Measurements from ENCODE around the gene GNB3.

DNA sequence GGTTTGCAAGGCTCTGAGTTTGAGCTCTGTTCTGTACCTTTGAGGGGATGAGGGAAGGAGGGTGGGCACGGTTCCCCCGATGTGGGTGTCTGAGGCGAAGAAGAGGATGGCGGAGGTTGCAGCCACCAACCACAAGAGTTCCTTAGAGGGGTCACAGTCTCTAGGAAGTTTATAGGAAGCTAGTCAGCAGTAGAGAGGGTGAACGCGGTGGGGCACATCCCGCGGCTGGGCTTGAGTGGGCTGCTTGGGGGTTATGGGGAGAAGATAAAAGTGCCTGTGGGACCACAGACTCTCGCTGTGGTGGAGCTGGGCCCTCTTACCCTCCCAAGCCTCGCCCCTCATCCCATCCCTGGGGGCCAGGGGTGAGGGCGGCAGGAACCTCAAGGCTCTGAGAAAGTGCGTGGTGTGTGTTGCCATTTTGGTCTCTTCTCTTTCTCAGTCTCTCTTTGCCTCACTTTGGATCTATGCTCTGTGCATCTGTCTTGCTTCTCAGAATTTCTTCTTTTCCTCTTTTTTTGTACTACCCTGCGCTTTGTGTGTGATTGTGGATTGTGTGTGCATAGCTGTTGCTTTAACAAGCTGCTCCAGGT, 48.7 kb upstream of the GNB3 start:
- TF ChIP-seq, protein P1, sequence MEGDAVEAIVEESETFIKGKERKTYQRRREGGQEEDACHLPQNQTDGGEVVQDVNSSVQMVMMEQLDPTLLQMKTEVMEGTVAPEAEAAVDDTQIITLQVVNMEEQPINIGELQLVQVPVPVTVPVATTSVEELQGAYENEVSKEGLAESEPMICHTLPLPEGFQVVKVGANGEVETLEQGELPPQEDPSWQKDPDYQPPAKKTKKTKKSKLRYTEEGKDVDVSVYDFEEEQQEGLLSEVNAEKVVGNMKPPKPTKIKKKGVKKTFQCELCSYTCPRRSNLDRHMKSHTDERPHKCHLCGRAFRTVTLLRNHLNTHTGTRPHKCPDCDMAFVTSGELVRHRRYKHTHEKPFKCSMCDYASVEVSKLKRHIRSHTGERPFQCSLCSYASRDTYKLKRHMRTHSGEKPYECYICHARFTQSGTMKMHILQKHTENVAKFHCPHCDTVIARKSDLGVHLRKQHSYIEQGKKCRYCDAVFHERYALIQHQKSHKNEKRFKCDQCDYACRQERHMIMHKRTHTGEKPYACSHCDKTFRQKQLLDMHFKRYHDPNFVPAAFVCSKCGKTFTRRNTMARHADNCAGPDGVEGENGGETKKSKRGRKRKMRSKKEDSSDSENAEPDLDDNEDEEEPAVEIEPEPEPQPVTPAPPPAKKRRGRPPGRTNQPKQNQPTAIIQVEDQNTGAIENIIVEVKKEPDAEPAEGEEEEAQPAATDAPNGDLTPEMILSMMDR (IDR thresholded peaks at IDR 0.05): no peak
- TF ChIP-seq YY1 (IDR thresholded peaks at IDR 0.05; ENCODE audit: low read depth) (no peak), JUND (IDR thresholded peaks at IDR 0.05) (no peak), GATA2 (CRISPR knock-in tag; IDR thresholded peaks at IDR 0.05) (no peak), TAF1 (IDR thresholded peaks at IDR 0.05; ENCODE audit: borderline replicate concordance, low read depth, low read length) (no peak), EP300 (IDR thresholded peaks at IDR 0.05; ENCODE audit: borderline replicate concordance in 1 of 2, low read depth in 1 of 2, low read length in 1 of 2) (no peak), TEAD4 (IDR thresholded peaks at IDR 0.05; ENCODE audit: borderline replicate concordance, insufficient read depth) (no peak), FOXJ3 (CRISPR knock-in tag; IDR thresholded peaks at IDR 0.05) (no peak)

Measured in SK-N-SH (cell line).